IMR-90 (cell line): Measurements from ENCODE around the gene AP4B1.

Source experiments
- BHLHE40 ChIP-seq: fragments of 150-350 bp; IDR thresholded peaks from 2 replicates; pipeline ENCODE4 v1.6.1; 2016; ENCODE audit warnings: mild to moderate bottlenecking, low read depth, low read length
- CEBPB ChIP-seq: IDR thresholded peaks from 2 replicates; pipeline ENCODE4 v1.6.1; 2012; ENCODE audit warnings: low read depth, low read length, improper control_type of control experiment
- ELK1 ChIP-seq: fragments of 150-350 bp; IDR thresholded peaks from 2 replicates; pipeline ENCODE4 v1.6.1; 2016; ENCODE audit warnings: low read depth, mild to moderate bottlenecking, low read length, moderate library complexity, borderline replicate concordance
- MAFK ChIP-seq: IDR thresholded peaks from 2 replicates; pipeline ENCODE4 v1.6.1; 2012; ENCODE audit warnings: low read depth, low read length, improper control_type of control experiment
- MAZ ChIP-seq: IDR thresholded peaks from 2 replicates; pipeline ENCODE4 v1.6.1; 2012; ENCODE audit warnings: low read depth, mild to moderate bottlenecking, low read length, improper control_type of control experiment, moderate library complexity, borderline replicate concordance
- MXI1 ChIP-seq: IDR thresholded peaks from 2 replicates; pipeline ENCODE4 v1.6.1; 2012; ENCODE audit warnings: low read depth, mild to moderate bottlenecking, low read length, moderate library complexity, borderline replicate concordance
- POLR2A ChIP-seq: IDR thresholded peaks from 2 replicates; pipeline ENCODE4 v1.6.1; 2012; ENCODE audit warnings: mild to moderate bottlenecking, low read depth, low read length
- RAD21 ChIP-seq: IDR thresholded peaks from 2 replicates; pipeline ENCODE4 v1.6.1; 2012; ENCODE audit warnings: low read length, improper control_type of control experiment
- RCOR1 ChIP-seq: IDR thresholded peaks from 2 replicates; pipeline ENCODE4 v1.6.1; 2012; ENCODE audit warnings: mild to moderate bottlenecking, low read length, improper control_type of control experiment; ENCODE audit not compliant: insufficient replicate concordance
- RFX5 ChIP-seq: IDR thresholded peaks from 2 replicates; pipeline ENCODE4 v1.8.0; 2012; ENCODE audit warnings: low read depth, mild to moderate bottlenecking, low read length, moderate library complexity
- SMC3 ChIP-seq: fragments of 150-350 bp; IDR thresholded peaks from 2 replicates; pipeline ENCODE4 v1.6.1; 2016; ENCODE audit warnings: low read depth, mild to moderate bottlenecking, antibody characterized with exemption, low read length, moderate library complexity
- USF2 ChIP-seq: fragments of 150-350 bp; IDR thresholded peaks from 2 replicates; pipeline ENCODE4 v1.6.1; 2017; ENCODE audit warnings: mild to moderate bottlenecking, antibody characterized with exemption, low read length, low read depth
- TF ChIP-seq, protein P1 (sequence below): conservative IDR thresholded peaks from 2 replicates; pipeline ENCODE4 v1.5.1; 2012; ENCODE audit warnings: mild to moderate bottlenecking, low read depth, low read length, improper control_type of control experiment

- TF ChIP-seq POLR2A, result no peak
- TF ChIP-seq ELK1, result no peak
- TF ChIP-seq, protein P1, sequence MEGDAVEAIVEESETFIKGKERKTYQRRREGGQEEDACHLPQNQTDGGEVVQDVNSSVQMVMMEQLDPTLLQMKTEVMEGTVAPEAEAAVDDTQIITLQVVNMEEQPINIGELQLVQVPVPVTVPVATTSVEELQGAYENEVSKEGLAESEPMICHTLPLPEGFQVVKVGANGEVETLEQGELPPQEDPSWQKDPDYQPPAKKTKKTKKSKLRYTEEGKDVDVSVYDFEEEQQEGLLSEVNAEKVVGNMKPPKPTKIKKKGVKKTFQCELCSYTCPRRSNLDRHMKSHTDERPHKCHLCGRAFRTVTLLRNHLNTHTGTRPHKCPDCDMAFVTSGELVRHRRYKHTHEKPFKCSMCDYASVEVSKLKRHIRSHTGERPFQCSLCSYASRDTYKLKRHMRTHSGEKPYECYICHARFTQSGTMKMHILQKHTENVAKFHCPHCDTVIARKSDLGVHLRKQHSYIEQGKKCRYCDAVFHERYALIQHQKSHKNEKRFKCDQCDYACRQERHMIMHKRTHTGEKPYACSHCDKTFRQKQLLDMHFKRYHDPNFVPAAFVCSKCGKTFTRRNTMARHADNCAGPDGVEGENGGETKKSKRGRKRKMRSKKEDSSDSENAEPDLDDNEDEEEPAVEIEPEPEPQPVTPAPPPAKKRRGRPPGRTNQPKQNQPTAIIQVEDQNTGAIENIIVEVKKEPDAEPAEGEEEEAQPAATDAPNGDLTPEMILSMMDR, result no peak
- no peak for TF ChIP-seq BHLHE40
- no peak for TF ChIP-seq RAD21
- TF ChIP-seq USF2, result no peak
- TF ChIP-seq RCOR1, result no peak
- no peak for TF ChIP-seq SMC3
- TF ChIP-seq RFX5, result no peak
- no peak for TF ChIP-seq MAZ
- TF ChIP-seq CEBPB, result no peak
- TF ChIP-seq MAFK, result no peak
- no peak for TF ChIP-seq MXI1
Observed at GRCh38 chr1:113886417-113887401, 17.9 kb downstream of the AP4B1 start.
